Fibroblast of the aortic adventitia (primary cell): ENCODE measurements around the gene CFAP70. TPM values are rescaled to one million over a fixed set of nuclear protein-coding genes. Genes with fewer than 3 reads are reported as not detected.

ENCODE experiments used
- DNase-seq: peaks from one replicate; pipeline ENCODE4 v3.0.0-alpha.2; 2010; ENCODE audit warnings: low read depth
- H3K4me3 ChIP-seq: 2 replicates; pipeline ENCODE4 v1.5.1; 2011; ENCODE audit warnings: low read depth, mild to moderate bottlenecking, control low read depth, low read length, moderate library complexity
- total RNA-seq: library from RNA; depleted of rRNA; stranded (reverse); fragments of >200 nt; gene quantifications from 2 replicates; pipeline ENCODE4 v1.2.3, GENCODE V29; 2012; ENCODE audit warnings: low replicate concordance
- TF ChIP-seq, protein P1 (sequence below): IDR thresholded peaks from 2 replicates; pipeline ENCODE4 v1.5.1; 2011; ENCODE audit warnings: mild to moderate bottlenecking, low read length, control low read depth, inconsistent platforms; ENCODE audit not compliant: insufficient read depth

Gene CFAP70
- total RNA-seq, 1 donor = 1.4 TPM

DNA sequence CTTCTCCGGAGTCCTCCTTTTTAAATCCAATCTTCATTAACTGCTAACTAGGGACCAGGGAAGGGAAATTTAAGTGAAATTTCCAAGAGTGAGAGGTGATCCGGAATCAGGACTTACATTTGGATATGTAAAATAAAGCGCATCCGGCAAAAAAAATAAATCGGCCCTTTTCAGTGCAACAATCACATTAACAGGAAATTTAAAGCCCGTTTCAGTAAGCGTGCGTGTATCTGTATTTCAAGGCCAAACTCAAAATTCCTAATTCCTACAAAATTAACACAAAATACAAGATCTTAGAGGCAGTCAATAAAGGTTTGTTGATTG is 112.4 kb downstream of the CFAP70 start:
- TF ChIP-seq, protein P1, sequence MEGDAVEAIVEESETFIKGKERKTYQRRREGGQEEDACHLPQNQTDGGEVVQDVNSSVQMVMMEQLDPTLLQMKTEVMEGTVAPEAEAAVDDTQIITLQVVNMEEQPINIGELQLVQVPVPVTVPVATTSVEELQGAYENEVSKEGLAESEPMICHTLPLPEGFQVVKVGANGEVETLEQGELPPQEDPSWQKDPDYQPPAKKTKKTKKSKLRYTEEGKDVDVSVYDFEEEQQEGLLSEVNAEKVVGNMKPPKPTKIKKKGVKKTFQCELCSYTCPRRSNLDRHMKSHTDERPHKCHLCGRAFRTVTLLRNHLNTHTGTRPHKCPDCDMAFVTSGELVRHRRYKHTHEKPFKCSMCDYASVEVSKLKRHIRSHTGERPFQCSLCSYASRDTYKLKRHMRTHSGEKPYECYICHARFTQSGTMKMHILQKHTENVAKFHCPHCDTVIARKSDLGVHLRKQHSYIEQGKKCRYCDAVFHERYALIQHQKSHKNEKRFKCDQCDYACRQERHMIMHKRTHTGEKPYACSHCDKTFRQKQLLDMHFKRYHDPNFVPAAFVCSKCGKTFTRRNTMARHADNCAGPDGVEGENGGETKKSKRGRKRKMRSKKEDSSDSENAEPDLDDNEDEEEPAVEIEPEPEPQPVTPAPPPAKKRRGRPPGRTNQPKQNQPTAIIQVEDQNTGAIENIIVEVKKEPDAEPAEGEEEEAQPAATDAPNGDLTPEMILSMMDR = no peak
- peak; percentile 14 for DNase-seq
- peak overlapping the region; percentile 90 for H3K4me3 ChIP-seq

DNA sequence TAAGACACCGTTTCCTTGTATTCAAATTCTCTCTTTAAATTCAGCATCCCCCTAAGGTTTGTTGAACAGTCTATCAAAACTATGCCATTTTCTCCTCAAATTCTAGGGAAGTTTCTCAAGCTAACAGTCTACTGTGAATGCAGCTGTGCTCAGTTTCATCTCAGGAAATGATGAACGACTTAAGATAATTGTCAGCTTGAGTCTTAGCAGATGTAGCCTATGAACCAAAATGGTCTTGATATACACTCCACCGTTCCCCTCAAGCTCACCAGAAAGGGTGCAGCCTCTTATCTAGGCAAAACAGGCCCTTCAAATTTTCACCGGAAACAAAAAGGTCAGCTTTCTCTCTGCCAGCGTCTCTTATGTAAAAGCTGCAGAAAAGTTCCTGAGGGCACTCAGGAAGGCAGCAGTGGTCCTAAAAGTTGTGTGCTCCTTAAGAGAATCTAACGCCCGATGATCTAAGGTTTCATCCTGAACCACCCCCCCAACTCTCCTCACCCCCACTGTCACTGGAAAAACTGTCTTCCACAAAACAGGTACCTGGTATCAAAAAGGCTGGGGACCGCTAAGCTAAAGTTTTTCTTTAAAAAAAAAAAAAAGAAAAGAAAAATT is 113.7 kb downstream of the CFAP70 start:
- TF ChIP-seq, protein P1 = no peak

DNA sequence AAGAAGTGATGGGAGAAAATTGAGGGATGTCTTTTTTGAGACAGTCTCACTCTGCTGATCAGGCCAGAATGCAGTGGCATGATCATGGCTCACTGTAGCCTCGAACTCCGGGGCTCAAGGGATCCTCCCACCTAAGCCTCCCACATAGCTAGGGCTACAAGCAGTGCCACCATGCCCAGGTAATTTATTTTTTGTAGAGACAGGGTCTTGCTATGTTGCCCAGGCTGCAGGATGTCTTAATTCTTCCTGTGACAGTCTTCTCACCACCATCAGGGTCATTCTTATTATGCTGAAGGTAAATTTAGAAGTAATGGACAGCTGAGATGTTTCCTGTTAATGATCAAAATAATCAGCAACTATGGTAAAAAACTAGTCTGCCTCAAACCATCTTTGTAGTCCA is 118.8 kb downstream of the CFAP70 start:
- no peak for DNase-seq
- H3K4me3 ChIP-seq = no peak overlapping the region
- TF ChIP-seq, protein P1 = no peak

More for the DNA sequence above, 113.7 kb downstream of the CFAP70 start:
- H3K4me3 ChIP-seq = peak overlapping the region; percentile 90
- DNase-seq = peak; percentile 21

DNA sequence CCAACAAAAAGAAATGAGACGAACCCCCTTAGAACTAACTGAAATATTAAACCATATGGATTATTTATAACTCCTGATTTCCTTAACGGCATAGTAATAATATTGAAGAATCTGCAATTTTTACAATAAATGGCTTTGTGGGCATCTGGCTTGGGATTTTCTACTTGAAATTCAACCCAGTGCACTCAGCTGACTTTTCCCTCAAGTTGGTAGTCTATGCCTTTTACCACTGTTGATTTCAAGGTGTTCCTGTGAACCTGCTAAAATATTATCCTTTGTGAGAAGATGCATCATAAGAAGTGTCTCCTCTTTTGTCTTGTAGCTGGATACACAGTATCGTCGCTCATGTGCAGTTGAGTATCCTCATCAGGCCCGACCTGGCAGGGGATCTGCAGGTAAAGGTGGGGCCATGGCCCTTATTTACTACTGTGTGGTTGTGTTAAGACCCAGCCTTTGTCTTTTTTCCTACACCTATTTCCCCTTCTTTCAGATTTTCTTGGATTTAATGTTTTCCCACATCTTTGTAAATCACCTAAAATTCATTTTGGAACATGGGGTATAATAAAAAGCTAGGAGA is 119.6 kb downstream of the CFAP70 start:
- DNase-seq = no peak
- TF ChIP-seq, protein P1 = no peak
- no peak overlapping the region for H3K4me3 ChIP-seq

DNA sequence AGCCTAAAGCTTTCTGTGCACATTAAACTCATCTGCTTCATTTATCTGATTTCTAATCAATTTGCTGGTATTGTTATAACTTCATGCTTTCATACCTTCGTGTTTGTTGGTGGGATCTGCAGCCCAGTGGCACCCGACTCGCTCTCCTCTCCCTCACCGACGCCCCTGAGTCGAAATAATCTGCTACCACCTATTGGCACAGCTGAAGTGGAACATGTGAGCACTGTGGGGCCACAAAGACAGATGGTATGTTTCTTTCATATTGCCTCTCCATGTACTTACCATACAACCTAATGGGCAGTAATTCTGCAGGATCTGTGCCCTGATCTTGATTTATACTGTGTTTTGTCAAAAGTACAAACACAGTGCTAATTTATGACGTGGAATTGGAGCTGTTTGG is 124.0 kb downstream of the CFAP70 start:
- no peak overlapping the region for H3K4me3 ChIP-seq
- TF ChIP-seq, protein P1 = no peak
- DNase-seq = no peak

DNA sequence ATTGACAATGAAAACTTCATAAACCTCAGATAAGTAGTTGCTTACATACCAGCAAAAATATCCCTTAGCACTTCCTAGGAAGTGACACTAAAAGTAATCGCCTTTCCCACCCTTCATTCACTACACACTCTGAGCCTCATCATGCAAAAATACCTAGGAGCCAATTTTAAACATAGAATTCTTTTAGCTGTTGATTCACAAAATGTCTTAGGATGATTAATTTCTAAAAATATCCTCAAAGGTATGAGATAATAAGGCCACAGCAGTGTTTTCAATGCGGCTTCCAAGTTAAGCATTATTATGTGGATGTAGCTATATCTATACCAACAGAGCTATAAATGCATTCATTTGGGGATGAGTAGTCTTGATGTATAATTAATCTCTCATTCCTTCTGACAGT is 124.8 kb downstream of the CFAP70 start:
- no peak for DNase-seq
- H3K4me3 ChIP-seq = no peak overlapping the region
- TF ChIP-seq, protein P1 = no peak

DNA sequence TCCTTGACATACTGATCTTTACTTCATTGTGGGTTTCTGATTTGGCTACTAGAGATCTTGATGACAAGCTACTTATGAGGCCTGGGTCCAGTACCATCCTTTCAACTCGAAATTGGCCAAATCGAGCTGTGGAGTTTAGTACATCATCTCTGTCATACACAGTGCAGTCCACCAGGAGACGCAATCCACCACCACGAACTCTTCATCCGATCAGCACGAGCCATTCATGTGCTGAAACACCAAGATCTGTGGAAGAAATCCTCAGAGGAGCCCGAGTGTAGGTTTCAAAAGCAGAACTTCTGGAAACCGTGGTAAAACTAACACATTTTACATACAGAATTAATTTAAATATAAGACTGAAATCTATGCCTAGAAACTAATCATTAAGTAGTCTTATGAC is 125.8 kb downstream of the CFAP70 start:
- no peak overlapping the region for H3K4me3 ChIP-seq
- no peak for DNase-seq
- TF ChIP-seq, protein P1 = no peak
